Activated CD8-positive, alpha-beta memory T cell treated with anti-CD3 and anti-CD28 coated beads for 4 hours (primary cell): ENCODE results near the gene S1PR4.
A peak's percentile ranks its signal among the peaks of the same experiment; 100 is the strongest.
"Not testable (repeated sequence)": the region's sequence is repeated elsewhere in the genome, so short reads cannot be mapped to it uniquely, and the experiment has no call there.

ENCODE experiments used
- DNase-seq, 2 donors: peaks; one replicate each; pipeline ENCODE4 v3.0.0-alpha.2; 2020; ENCODE audit warnings: low read depth in 2 of 2

Gene S1PR4

DNA sequence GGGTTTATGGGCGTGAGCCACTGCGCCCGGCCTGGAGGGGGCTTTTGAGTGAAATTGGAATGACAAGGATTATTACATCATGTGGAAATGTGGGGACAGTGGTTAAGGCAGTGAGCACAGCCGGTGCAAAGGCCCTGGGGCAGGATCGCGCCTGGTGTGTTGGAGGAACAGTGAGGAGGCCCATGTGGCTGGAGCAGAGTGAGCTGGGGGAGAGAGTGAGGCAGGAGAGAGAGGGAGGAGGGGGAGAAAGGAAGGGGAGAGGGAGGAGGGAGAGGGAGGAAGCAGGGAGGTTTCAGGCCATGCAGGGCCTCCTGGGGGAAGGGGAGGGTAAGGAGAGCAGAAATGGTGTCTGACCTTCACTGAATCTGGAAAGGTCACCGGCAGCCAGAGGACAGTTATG is 34.6 kb downstream of the S1PR4 start:
- no peak for DNase-seq

GRCh38 chr19:3216874-3217273 is 38.3 kb downstream of the S1PR4 start:
- no peak for DNase-seq

DNA sequence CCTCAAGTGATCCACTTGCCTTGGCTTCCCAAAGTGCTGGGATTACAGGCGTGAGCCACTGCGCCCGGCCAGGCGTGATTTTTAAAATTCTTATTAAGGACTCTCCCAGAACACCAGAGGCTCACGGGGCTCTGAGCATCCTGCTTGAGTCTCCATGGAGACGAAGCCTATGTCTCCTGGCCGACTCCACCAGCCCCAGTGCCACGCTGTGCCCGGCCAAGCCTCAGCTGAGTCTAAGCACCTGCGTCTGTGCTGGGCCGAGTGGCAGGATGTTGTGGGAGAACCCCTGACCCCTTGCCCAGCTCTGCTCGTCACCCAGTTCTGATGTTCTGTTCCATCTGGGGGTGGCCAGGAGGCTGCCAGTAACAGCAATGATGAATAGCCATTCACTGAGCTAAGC is 42.0 kb downstream of the S1PR4 start:
- no peak for DNase-seq

DNA sequence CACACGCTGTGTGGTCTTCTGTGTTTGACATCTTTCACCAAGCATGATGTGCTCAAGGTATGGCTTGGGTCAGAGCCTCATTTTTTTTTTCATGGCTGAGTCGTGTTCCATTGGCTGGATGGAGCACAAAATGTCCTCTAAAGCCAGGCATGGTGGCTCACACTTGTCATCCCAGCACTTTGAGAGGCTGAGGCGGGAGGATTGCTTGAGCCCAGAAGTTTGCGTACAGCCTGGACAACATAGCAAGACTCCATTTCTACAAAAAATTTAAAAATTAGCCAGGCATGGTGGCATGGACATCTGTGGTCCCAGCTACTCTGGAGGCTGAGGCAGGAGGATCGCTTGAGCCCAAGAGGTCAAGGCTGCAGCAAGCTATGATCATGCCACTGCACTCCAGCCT is 43.0 kb downstream of the S1PR4 start:
- not testable (repeated sequence) for DNase-seq

- DNase-seq: no peak
Measured at GRCh38 chr19:3222709-3223108, 44.1 kb downstream of the S1PR4 start.

GRCh38 chr19:3224346-3225168 is 46.0 kb downstream of the S1PR4 start, which contains the start of gene CELF5:
CELF5 (plus strand) TSS chr19:3224661; CDS start chr19:3224740, 79 bp downstream.
- DNase-seq: peak; percentile 15 to 24

DNA sequence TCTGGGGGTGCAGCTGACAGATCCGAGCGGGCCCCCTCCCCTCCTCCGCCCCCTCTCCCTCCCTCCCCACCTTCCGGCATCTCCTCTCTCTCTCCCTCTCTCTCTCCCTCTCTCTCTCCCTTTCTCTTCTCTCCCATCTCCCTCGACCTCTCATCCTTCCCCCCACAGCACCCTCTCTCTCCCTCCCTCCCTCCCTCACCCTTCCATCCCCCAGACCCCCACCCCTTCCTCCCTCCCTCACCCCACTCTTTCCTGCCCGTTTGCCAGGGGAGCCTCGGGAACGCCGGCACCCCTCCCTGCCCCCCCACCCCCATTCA is 46.6 kb downstream of the S1PR4 start:
- no peak for DNase-seq

DNA sequence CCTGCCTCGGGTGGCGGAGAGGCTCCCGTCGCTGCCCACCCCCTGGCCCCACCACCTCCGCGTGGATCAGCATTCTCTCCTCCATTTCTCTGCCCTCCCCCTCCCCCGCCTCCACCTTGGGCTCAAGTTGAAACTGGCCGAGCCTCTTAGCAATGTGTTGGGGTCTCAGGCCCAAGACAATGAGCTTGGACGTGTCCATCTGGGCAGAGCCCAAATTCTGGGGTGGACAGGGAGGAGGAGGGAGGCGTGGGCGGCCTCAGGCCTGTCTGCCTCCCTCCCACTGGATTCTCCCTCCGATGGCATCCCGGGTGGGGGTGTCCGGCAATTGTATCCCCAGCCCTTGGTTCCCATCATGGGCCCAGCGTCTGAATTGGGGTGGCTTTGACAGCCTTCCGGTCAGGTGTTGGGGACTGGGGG is 47.1 kb downstream of the S1PR4 start:
- DNase-seq: no peak

DNA sequence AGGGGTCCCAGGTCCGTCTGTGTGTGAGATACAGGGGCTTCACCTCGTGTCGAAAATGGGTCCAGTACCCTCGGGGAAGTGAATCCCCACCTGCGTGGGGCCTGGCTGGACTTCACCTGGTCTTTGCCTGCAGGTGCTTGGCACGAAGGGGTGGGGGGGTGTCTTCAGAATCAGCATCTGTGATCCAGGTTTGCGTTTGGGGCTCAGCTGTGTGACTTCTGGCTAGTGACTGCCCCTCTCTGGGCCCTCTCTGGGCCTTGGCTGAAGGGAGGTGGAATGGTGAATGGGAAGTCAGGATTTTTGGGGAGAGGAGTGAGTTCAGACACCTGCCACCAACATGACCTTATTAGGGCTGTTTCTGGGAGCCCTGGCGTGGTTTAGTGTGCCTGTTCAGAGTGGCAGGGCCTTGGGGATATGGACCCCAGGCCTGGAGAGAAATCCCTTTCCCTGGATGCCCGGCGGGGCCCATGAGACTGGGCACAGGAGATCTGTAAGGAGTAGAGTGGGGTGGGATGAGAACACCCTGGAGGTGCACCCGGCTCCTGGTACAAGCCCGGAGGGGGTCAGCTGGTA is 48.6 kb downstream of the S1PR4 start:
- no peak for DNase-seq

- DNase-seq: no peak
Measured at GRCh38 chr19:3229346-3229743, 50.8 kb downstream of the S1PR4 start.
